ENCODE data around the gene WFIKKN2. TPM values are rescaled to one million over a fixed set of nuclear protein-coding genes. Genes with fewer than 3 reads are reported as not detected.
A peak's percentile ranks its signal among the peaks of the same experiment; 100 is the strongest.

The WFIKKN2 gene
- total RNA-seq, 1 experiment from 2014 or later, result not detected

DNA sequence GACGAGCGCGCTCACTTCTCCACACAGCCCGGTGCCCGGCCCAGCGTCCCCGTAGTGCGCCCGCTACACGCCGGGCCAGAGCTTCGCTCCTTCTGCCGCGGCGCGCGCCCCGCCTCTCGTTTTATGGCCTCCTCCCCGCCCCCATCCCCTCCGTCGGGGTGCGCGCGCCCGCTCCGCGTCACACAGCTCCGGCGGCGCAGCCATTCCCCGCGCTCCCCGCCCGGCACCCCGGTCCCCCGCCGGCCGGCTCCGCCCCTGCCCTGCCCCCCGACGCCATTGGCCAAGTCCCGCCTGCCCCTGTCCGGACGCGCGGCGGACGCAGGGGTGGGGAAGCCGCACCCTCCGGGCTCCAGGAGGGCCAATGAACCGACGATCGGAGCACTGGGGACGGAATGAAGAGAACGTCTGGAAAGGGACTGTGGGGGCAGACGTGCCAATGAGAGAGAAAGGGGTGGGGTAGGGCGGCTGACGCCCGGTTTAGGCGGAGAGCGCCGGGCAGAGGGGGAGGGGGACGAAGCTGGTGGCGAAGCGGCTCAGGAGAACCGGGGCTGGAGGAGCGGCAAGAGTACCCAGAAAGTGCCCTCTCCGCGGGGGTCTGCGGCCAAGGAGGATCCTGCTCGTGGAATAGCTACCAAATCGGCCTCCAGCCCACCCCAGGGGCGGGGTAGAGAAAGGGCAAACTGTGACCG is 31.0 kb downstream of the WFIKKN2 start, which contains the start of gene TOB1:
Gene TOB1, minus strand, starts transcription at position 94 of the 689 bp plus-strand sequence. CDS start 2,337 bp downstream, outside the sequence.
- Histone ChIP-seq H3K9me3 (ENCODE audit: low read length) (no peaks in the 10 kb centered on the region), H3F3A (ENCODE audit: low read length, unreplicated experiment) (peaks cover 5% of the 10 kb centered on the region), H3K27ac (ENCODE audit: low read length) (peak within 1 kb of the TSS; percentile 87), H3K9me2 (replicated peaks; ENCODE audit: low read length) (no peaks in the 10 kb centered on the region), H3K4me2 (ENCODE audit: low read length) (peak within 1 kb of the TSS; percentile 93), H3K79me2 (ENCODE audit: low read length) (peaks cover 43% of the 10 kb centered on the region), H3K36me3 (ENCODE audit: low read depth, low read length) (peaks cover 22% of the 10 kb centered on the region), H3K9ac (ENCODE audit: low read length) (peak within 1 kb of the TSS; percentile 87), H4K20me1 (ENCODE audit: low read length) (peaks cover 37% of the 10 kb centered on the region), H3K4me3 (ENCODE audit: low read length) (peak within 1 kb of the TSS; percentile 85), H3K27me3 (ENCODE audit: low read length) (no peaks in the 10 kb centered on the region), H3K4me1 (ENCODE audit: insufficient read depth, low read length) (peaks cover 39% of the 10 kb centered on the region), H2AFZ (ENCODE audit: low read length) (peak within 1 kb of the TSS; percentile 81)
- POLR2A ChIA-PET (ENCODE audit: unreplicated experiment), result interaction anchor here (0.5 to 2.0 kb wide), 24 partner anchors 14 to 287 kb away, joined by 3 to 22 read pairs (median 6); partner anchors contain the start of genes ANKRD40 and NME1
- CTCF ChIA-PET, result interaction anchor here (0.6 to 1.9 kb wide), 3 partner anchors 25 to 300 kb away, joined by 5 to 10 read pairs (median 6); partner anchors contain the start of gene NME2
- intact Hi-C loops (cut with micrococcal nuclease), result loop anchor here (1.0 to 5.0 kb wide), 2 partner anchors 27 to 286 kb away; partner anchors contain the start of gene NME1
- peak; percentile 99 for DNase-seq
- TF ChIP-seq EZH2phosphoT487 (IDR thresholded peaks at IDR 0.05; ENCODE audit: borderline replicate concordance, low read length) (no peak), EZH2 (IDR thresholded peaks at IDR 0.05; ENCODE audit: low read length, unreplicated experiment) (no peak)
- TF ChIP-seq, protein P1, sequence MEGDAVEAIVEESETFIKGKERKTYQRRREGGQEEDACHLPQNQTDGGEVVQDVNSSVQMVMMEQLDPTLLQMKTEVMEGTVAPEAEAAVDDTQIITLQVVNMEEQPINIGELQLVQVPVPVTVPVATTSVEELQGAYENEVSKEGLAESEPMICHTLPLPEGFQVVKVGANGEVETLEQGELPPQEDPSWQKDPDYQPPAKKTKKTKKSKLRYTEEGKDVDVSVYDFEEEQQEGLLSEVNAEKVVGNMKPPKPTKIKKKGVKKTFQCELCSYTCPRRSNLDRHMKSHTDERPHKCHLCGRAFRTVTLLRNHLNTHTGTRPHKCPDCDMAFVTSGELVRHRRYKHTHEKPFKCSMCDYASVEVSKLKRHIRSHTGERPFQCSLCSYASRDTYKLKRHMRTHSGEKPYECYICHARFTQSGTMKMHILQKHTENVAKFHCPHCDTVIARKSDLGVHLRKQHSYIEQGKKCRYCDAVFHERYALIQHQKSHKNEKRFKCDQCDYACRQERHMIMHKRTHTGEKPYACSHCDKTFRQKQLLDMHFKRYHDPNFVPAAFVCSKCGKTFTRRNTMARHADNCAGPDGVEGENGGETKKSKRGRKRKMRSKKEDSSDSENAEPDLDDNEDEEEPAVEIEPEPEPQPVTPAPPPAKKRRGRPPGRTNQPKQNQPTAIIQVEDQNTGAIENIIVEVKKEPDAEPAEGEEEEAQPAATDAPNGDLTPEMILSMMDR (conservative IDR thresholded peaks at IDR 0.05; ENCODE audit: low read depth, low read length), result no peak
- BruUV-seq (replicated peaks), result no TSS peak
- peak; percentile 76 for ATAC-seq

DNA sequence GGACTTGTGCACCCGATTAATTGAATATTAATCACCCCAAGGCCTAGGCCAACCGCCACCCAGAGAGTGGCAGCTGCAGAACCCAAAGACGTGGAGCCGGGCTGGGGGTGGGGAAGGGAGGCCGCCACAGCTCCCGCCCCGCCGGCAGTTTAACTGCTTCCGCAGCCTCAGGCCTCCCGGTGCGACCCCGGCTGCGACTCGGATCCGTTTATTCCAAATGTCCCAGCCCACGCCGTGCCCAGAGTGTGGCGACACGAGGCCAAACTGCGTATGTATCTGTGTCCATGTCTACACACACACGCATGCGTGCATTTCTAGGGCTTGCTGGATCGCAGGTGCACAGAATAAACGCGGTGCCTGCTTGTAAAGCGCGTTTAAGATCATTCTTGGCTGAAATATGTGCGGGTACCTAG is 31.6 kb downstream of the WFIKKN2 start:
- H3K4me1 ChIP-seq (ENCODE audit: insufficient read depth, low read length), result peaks cover 36% of the 10 kb centered on the region
- TSS peak; percentile 81 for BruUV-seq (replicated peaks)
- H3K9me2 ChIP-seq (replicated peaks; ENCODE audit: low read length), result no peaks in the 10 kb centered on the region
- intact Hi-C loops (cut with micrococcal nuclease), result loop anchor here (1.0 to 5.0 kb wide), 5 partner anchors 23 to 285 kb away; partner anchors contain the start of gene NME1
- DNase-seq (no peak), ATAC-seq (peak; percentile 25)
- CTCF ChIA-PET, result interaction anchor here (1.0 to 1.9 kb wide), 3 partner anchors 15 to 83 kb away, joined by 5 to 8 read pairs (median 6); no protein-coding TSS in a partner anchor
- no peak for TF ChIP-seq EZH2 (IDR thresholded peaks at IDR 0.05; ENCODE audit: low read length, unreplicated experiment)
- H4K20me1 ChIP-seq (ENCODE audit: low read length), result peaks cover 33% of the 10 kb centered on the region
- peaks cover 18% of the 10 kb centered on the region for H3K36me3 ChIP-seq (ENCODE audit: low read depth, low read length)
- H3K4me3 ChIP-seq (ENCODE audit: low read length), result peak overlapping the region; percentile 70
- H3K9me3 ChIP-seq (ENCODE audit: low read length), result no peaks in the 10 kb centered on the region
- H3K4me2 ChIP-seq (ENCODE audit: low read length), result peak overlapping the region; percentile 93
- peak overlapping the region; percentile 81 for H2AFZ ChIP-seq (ENCODE audit: low read length)
- POLR2A ChIA-PET (ENCODE audit: unreplicated experiment), result interaction anchor here (0.6 to 2.0 kb wide), 11 partner anchors 12 to 159 kb away, joined by 3 to 17 read pairs (median 6); no protein-coding TSS in a partner anchor
- peak overlapping the region; percentile 87 for H3K9ac ChIP-seq (ENCODE audit: low read length)
- H3F3A ChIP-seq (ENCODE audit: low read length, unreplicated experiment), result peaks cover 5% of the 10 kb centered on the region
- H3K79me2 ChIP-seq (ENCODE audit: low read length), result peaks cover 43% of the 10 kb centered on the region
- peak overlapping the region; percentile 87 for H3K27ac ChIP-seq (ENCODE audit: low read length)
- H3K27me3 ChIP-seq (ENCODE audit: low read length), result no peaks in the 10 kb centered on the region

DNA sequence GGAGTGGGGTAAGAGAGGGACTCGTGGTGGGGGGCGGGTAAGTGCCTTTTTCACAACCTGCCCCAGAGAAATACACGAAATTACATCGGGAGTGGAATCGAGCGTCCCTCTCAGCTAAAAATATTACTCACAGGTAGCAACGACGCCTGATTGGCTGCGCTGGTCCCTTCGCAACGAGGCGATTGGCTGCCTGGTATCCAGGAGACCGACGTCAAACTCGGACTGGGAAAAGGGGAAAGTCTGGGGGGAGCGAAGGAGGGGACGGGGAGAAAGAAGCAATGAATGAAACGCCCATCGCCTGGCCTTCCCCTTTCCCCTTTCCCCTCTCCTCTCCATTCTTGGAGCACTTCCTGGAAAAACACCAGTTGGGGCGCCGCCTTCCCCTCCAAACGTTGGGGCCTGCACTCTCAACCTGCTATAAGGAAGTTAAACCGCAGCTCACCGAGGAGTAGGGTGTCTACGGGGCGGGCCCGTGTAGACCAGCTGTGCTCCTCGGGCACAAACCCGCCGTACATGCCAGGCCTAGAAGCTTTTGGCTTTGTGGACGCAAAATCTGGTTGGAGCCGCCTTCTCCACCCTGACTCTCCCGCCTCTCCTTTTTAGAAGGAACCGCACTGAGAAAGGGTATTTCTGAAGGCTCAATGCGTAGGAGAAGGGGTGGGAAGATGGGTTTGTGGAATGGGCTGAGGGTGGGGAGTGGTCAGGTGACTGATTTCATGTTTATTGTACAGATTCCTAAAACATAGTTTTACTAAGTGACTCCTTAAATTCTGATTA is 32.2 kb downstream of the WFIKKN2 start:
- H3K27ac ChIP-seq (ENCODE audit: low read length), result peak overlapping the region; percentile 87
- peaks cover 39% of the 10 kb centered on the region for H3K79me2 ChIP-seq (ENCODE audit: low read length)
- H3K4me1 ChIP-seq (ENCODE audit: insufficient read depth, low read length), result peaks cover 36% of the 10 kb centered on the region
- peaks cover 5% of the 10 kb centered on the region for H3F3A ChIP-seq (ENCODE audit: low read length, unreplicated experiment)
- TF ChIP-seq EZH2phosphoT487 (IDR thresholded peaks at IDR 0.05; ENCODE audit: borderline replicate concordance, low read length) (no peak), EZH2 (IDR thresholded peaks at IDR 0.05; ENCODE audit: low read length, unreplicated experiment) (no peak)
- TF ChIP-seq, protein P1 (conservative IDR thresholded peaks at IDR 0.05; ENCODE audit: low read depth, low read length), result no peak
- H3K4me2 ChIP-seq (ENCODE audit: low read length), result peak overlapping the region; percentile 93
- peaks cover 13% of the 10 kb centered on the region for H3K36me3 ChIP-seq (ENCODE audit: low read depth, low read length)
- peak; percentile 60 for ATAC-seq
- H2AFZ ChIP-seq (ENCODE audit: low read length), result peak overlapping the region; percentile 81
- peaks cover 28% of the 10 kb centered on the region for H4K20me1 ChIP-seq (ENCODE audit: low read length)
- BruUV-seq (replicated peaks), result no TSS peak
- H3K9me3 ChIP-seq (ENCODE audit: low read length), result no peaks in the 10 kb centered on the region
- POLR2A ChIA-PET (ENCODE audit: unreplicated experiment), result interaction anchor here (0.5 to 2.0 kb wide), 6 partner anchors 11 to 296 kb away, joined by 3 to 17 read pairs (median 5); no protein-coding TSS in a partner anchor
- no peaks in the 10 kb centered on the region for H3K9me2 ChIP-seq (replicated peaks; ENCODE audit: low read length)
- H3K4me3 ChIP-seq (ENCODE audit: low read length), result peak overlapping the region; percentile 70
- DNase-seq, result peak; percentile 99
- CTCF ChIA-PET, result interaction anchor here (1.0 to 1.9 kb wide), 3 partner anchors 16 to 82 kb away, joined by 5 to 8 read pairs (median 6); no protein-coding TSS in a partner anchor
- peak overlapping the region; percentile 87 for H3K9ac ChIP-seq (ENCODE audit: low read length)
- no peaks in the 10 kb centered on the region for H3K27me3 ChIP-seq (ENCODE audit: low read length)
- intact Hi-C loops (cut with micrococcal nuclease), result loop anchor here (1.0 to 5.0 kb wide), 4 partner anchors 23 to 285 kb away; partner anchors contain the start of gene NME1

All from PC-3 (cell line).